CD4-positive, alpha-beta T cell treated with Interleukin-17A for 1 hour (primary cell): ENCODE measurements around the gene MLIP.

Experiments used
- DNase-seq: peaks from one replicate; pipeline ENCODE4 v3.0.0-alpha.2; 2020

Gene MLIP

GRCh38 chr6:54289426-54289825, 178.2 kb downstream of the MLIP start:
- DNase-seq: no peak

GRCh38 chr6:54291146-54291545, 179.9 kb downstream of the MLIP start:
- no peak for DNase-seq

GRCh38 chr6:54291738-54292137, 180.5 kb downstream of the MLIP start:
- no peak for DNase-seq

- DNase-seq: no peak
Measured at GRCh38 chr6:54294965-54295532, 183.8 kb downstream of the MLIP start.

- no peak for DNase-seq
Measured at GRCh38 chr6:54299542-54300269, 188.5 kb downstream of the MLIP start.

- no peak for DNase-seq
Measured at GRCh38 chr6:54301770-54302169, 190.5 kb downstream of the MLIP start.

- no peak for DNase-seq
Measured at GRCh38 chr6:54307439-54307910, 196.2 kb downstream of the MLIP start.

- DNase-seq: no peak
Measured at GRCh38 chr6:54308289-54308985, 197.2 kb downstream of the MLIP start, which contains the start of gene TINAG. Gene TINAG (plus strand): TSS chr6:54308441. CDS start chr6:54308551, 110 bp downstream.

GRCh38 chr6:54308986-54309315, 197.7 kb downstream of the MLIP start:
- no peak for DNase-seq

- no peak for DNase-seq
Measured at GRCh38 chr6:54310377-54311152, 199.3 kb downstream of the MLIP start.

GRCh38 chr6:54315656-54316055, 204.4 kb downstream of the MLIP start:
- no peak for DNase-seq
